HepG2 (cell line): ENCODE measurements around the gene ZXDC. TPM values are rescaled to one million over a fixed set of nuclear protein-coding genes. Genes with fewer than 3 reads are reported as not detected.

Source experiments
- ATF3 ChIP-seq: sonication (generic); formaldehyde crosslinking; IDR thresholded peaks from 2 replicates; pipeline ENCODE4 v1.4.0; 2020; ENCODE audit warnings: missing genetic modification reagents
- BRF2 ChIP-seq: sonication (generic); formaldehyde crosslinking; IDR thresholded peaks from 2 replicates; pipeline ENCODE4 v1.8.1; 2022; ENCODE audit warnings: mild to moderate bottlenecking, missing genetic modification reagents
- CEBPZ ChIP-seq: IDR thresholded peaks from 2 replicates; pipeline ENCODE4 v1.6.1; 2012; ENCODE audit warnings: low read length, improper control_type of control experiment
- ELF1 ChIP-seq: sonication (generic); formaldehyde crosslinking; IDR thresholded peaks from 2 replicates; pipeline ENCODE4 v1.4.0; 2020; ENCODE audit warnings: missing genetic modification reagents
- FOXJ3 ChIP-seq: sonication (generic); formaldehyde crosslinking; IDR thresholded peaks from 2 replicates; pipeline ENCODE4 v1.4.0; 2020; ENCODE audit warnings: missing genetic modification reagents, mild to moderate bottlenecking, borderline replicate concordance
- GATAD2A ChIP-seq: IDR thresholded peaks from 2 replicates; pipeline ENCODE4 v1.6.1; 2016
- HHEX ChIP-seq: IDR thresholded peaks from 2 replicates; pipeline ENCODE4 v1.6.1; 2016; ENCODE audit warnings: control low read depth
- HNF1B ChIP-seq: sonication (generic); formaldehyde crosslinking; IDR thresholded peaks from 2 replicates; pipeline ENCODE4 v1.5.1; 2020; ENCODE audit warnings: mild to moderate bottlenecking, moderate library complexity, missing genetic modification reagents
- KDM2A ChIP-seq: sonication (generic); formaldehyde crosslinking; IDR thresholded peaks from 2 replicates; pipeline ENCODE4 v1.4.0; 2020; ENCODE audit warnings: low read depth, missing genetic modification reagents, borderline replicate concordance
- MED1 ChIP-seq: sonication (generic); formaldehyde crosslinking; IDR thresholded peaks from 2 replicates; pipeline ENCODE4 v1.4.0; 2020; ENCODE audit warnings: missing genetic modification reagents
- RFX5 ChIP-seq: IDR thresholded peaks from 2 replicates; pipeline ENCODE4 v1.6.1; 2011; ENCODE audit warnings: low read depth, low read length, improper control_type of control experiment
- SNAPC5 ChIP-seq: sonication (generic); formaldehyde crosslinking; IDR thresholded peaks from 2 replicates; pipeline ENCODE4 v1.8.1; 2023; ENCODE audit warnings: mild to moderate bottlenecking, missing genetic modification reagents, borderline replicate concordance
- SP4 ChIP-seq: sonication (generic); formaldehyde crosslinking; IDR thresholded peaks from 2 replicates; pipeline ENCODE4 v1.8.1; 2023; ENCODE audit warnings: mild to moderate bottlenecking, missing genetic modification reagents
- ZBTB20 ChIP-seq: sonication (generic); formaldehyde crosslinking; IDR thresholded peaks from 2 replicates; pipeline ENCODE4 v1.8.1; 2023; ENCODE audit warnings: missing genetic modification reagents, low read depth, mild to moderate bottlenecking, borderline replicate concordance
- ZBTB3 ChIP-seq: sonication (generic); formaldehyde crosslinking; IDR thresholded peaks from 2 replicates; pipeline ENCODE4 v1.4.0; 2020; ENCODE audit warnings: low read depth, mild to moderate bottlenecking, moderate library complexity, missing genetic modification reagents, borderline replicate concordance
- ZNF335 ChIP-seq: sonication (generic); formaldehyde crosslinking; IDR thresholded peaks from 2 replicates; pipeline ENCODE4 v1.4.0; 2020; ENCODE audit warnings: missing genetic modification reagents
- ZNF343 ChIP-seq: sonication (generic); formaldehyde crosslinking; IDR thresholded peaks from 2 replicates; pipeline ENCODE4 v1.4.0; 2020; ENCODE audit warnings: mild to moderate bottlenecking, missing genetic modification reagents
- ZNF577 ChIP-seq: sonication (generic); formaldehyde crosslinking; IDR thresholded peaks from 2 replicates; pipeline ENCODE4 v1.4.0; 2020; ENCODE audit warnings: mild to moderate bottlenecking, low read depth, missing genetic modification reagents, borderline replicate concordance
- ZNF766 ChIP-seq: sonication (generic); formaldehyde crosslinking; IDR thresholded peaks from 2 replicates; pipeline ENCODE4 v1.5.0; 2020; ENCODE audit warnings: missing genetic modification reagents, borderline replicate concordance
- ZNF792 ChIP-seq: IDR thresholded peaks from 2 replicates; pipeline ENCODE4 v1.6.1; 2016
- polyA plus RNA-seq, 8 experiments: library from polyadenylated mRNA; depleted of rRNA in 3 of 8; stranded (reverse) in 7 of 8; unstranded in 1 of 8; fragments of >200 nt; fragmentation: Illumina TruSeq in 4 of 8; extraction: Trizol in 4 of 8; gene quantifications; 2 replicates each; pipeline versions ENCODE4 v1.2.1 to v1.2.3, GENCODE V29; 2011 to 2016; ENCODE audit warnings: low read depth in 4 of 8, missing spikeins in 1 of 8, mixed read lengths in 1 of 8; ENCODE audit not compliant: insufficient read depth in 1 of 8
- total RNA-seq, 5 experiments: library from RNA; depleted of rRNA; stranded (reverse); fragments of >200 nt; fragmentation: Illumina TruSeq; extraction: Trizol; gene quantifications; 2 replicates each; pipeline ENCODE4 v1.2.3, GENCODE V29; 2016; ENCODE audit warnings: low read depth in 1 of 5

Gene ZXDC
- total and polyA plus RNA-seq, 2 of the 13 experiments (the other 11 are each of a cell fraction or from before 2014, with no cell fraction given): 17.6 to 21.2 TPM

- TF ChIP-seq CEBPZ (no peak), ZNF335 (no peak), HHEX (CRISPR knock-in tag) (no peak), KDM2A (CRISPR knock-in tag) (0 out of 2 replicates have a peak, but pooled peaks have one; percentile 8), ELF1 (no peak), SP4 (CRISPR knock-in tag) (no peak), ZNF577 (CRISPR knock-in tag) (no peak), ZBTB3 (CRISPR knock-in tag) (no peak), BRF2 (CRISPR knock-in tag) (no peak), ZBTB20 (CRISPR knock-in tag) (no peak), ZNF766 (CRISPR knock-in tag) (no peak), HNF1B (CRISPR knock-in tag) (0 out of 2 replicates have a peak, but pooled peaks have one; percentile 32), ATF3 (CRISPR knock-in tag) (peak; percentile 30; the same call in 1 of the 2 replicates), GATAD2A (peak; percentile 17; the same call in 1 of the 2 replicates), MED1 (peak; percentile 56), ZNF792 (CRISPR knock-in tag) (no peak), SNAPC5 (CRISPR knock-in tag) (no peak), RFX5 (no peak), FOXJ3 (CRISPR knock-in tag) (no peak), ZNF343 (CRISPR knock-in tag) (no peak)
These were observed 55.6 kb downstream of the ZXDC start (continued) for GRCh38 chr3:126419886-126420786.
